Measurements from ENCODE around the gene SYTL1.

SYTL1 gene

DNA sequence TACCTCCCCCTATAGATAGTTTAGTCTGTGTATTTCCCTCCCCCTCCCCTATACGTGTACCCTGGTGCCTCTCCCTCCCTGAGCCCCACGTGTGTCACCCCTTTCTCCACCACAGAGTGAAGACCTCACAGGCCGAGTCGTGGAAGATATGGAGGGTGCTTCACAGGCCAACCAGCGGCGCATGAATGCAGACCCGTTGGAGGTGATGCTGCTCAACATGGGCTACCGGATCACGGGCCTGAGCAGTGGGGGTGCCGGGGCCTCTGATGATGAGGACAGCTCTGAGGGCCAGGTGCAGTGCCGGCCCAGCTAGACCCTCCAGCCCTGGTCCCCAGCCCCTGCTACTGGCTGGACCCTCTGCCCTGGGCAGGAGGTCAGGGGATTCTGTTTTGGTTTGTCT lies 35.8 kb upstream of the SYTL1 start:
- Histone ChIP-seq H3K9me2 (replicated peaks; ENCODE audit: insufficient read depth, low read length) (no peaks in the 10 kb centered on the region), H3K4me1 (ENCODE audit: low read length) (peaks cover 6% of the 10 kb centered on the region), H3K9ac (ENCODE audit: low read length) (no peak overlapping the region), H3K27me3 (replicated peaks; ENCODE audit: insufficient read depth, low read length) (no peaks in the 10 kb centered on the region), H4K20me1 (ENCODE audit: insufficient read depth, low read length) (no peaks in the 10 kb centered on the region), H3K9me3 (replicated peaks; ENCODE audit: insufficient read depth, low read length) (no peaks in the 10 kb centered on the region), H3F3A (ENCODE audit: insufficient read depth, low read length) (no peaks in the 10 kb centered on the region), H3K27ac (ENCODE audit: low read length) (no peak overlapping the region), H3K4me2 (ENCODE audit: low read depth, low read length) (no peak overlapping the region), H3K36me3 (replicated peaks; ENCODE audit: insufficient read depth, low read length) (no peaks in the 10 kb centered on the region), H3K4me3 (ENCODE audit: low read length) (no peak overlapping the region), H3K79me2 (ENCODE audit: low read length) (no peaks in the 10 kb centered on the region), H2AFZ (ENCODE audit: low read length) (no peak overlapping the region)
- DNase-seq: no peak
- TF ChIP-seq EZH2phosphoT487 (IDR thresholded peaks at IDR 0.05; ENCODE audit: low read length): no peak
- no peak for TF ChIP-seq EZH2 (optimal IDR thresholded peaks at IDR 0.05; ENCODE audit: low read depth, low read length)
- no peak for TF ChIP-seq CTCF (IDR thresholded peaks at IDR 0.05; ENCODE audit: low read length)

GRCh38 chr1:27306892-27307761 lies 34.7 kb upstream of the SYTL1 start:
- no peaks in the 10 kb centered on the region for H3K27me3 ChIP-seq (replicated peaks; ENCODE audit: insufficient read depth, low read length)
- no peak overlapping the region for H3K4me3 ChIP-seq (ENCODE audit: low read length)
- H3K9me2 ChIP-seq (replicated peaks; ENCODE audit: insufficient read depth, low read length): no peaks in the 10 kb centered on the region
- no peak overlapping the region for H2AFZ ChIP-seq (ENCODE audit: low read length)
- H3K9me3 ChIP-seq (replicated peaks; ENCODE audit: insufficient read depth, low read length): no peaks in the 10 kb centered on the region
- H3K4me2 ChIP-seq (ENCODE audit: low read depth, low read length): no peak overlapping the region
- no peak overlapping the region for H3K27ac ChIP-seq (ENCODE audit: low read length)
- DNase-seq: no peak
- H3K4me1 ChIP-seq (ENCODE audit: low read length): peaks cover 6% of the 10 kb centered on the region
- no peaks in the 10 kb centered on the region for H3K79me2 ChIP-seq (ENCODE audit: low read length)
- no peak overlapping the region for H3K9ac ChIP-seq (ENCODE audit: low read length)
- H3K36me3 ChIP-seq (replicated peaks; ENCODE audit: insufficient read depth, low read length): no peaks in the 10 kb centered on the region
- TF ChIP-seq CTCF (IDR thresholded peaks at IDR 0.05; ENCODE audit: low read length) (no peak), EZH2phosphoT487 (IDR thresholded peaks at IDR 0.05; ENCODE audit: low read length) (no peak), EZH2 (optimal IDR thresholded peaks at IDR 0.05; ENCODE audit: low read depth, low read length) (no peak)
- no peaks in the 10 kb centered on the region for H3F3A ChIP-seq (ENCODE audit: insufficient read depth, low read length)
- no peaks in the 10 kb centered on the region for H4K20me1 ChIP-seq (ENCODE audit: insufficient read depth, low read length)

GRCh38 chr1:27307874-27308598 lies 33.8 kb upstream of the SYTL1 start:
- H3K79me2 ChIP-seq (ENCODE audit: low read length): no peaks in the 10 kb centered on the region
- no peaks in the 10 kb centered on the region for H3K9me2 ChIP-seq (replicated peaks; ENCODE audit: insufficient read depth, low read length)
- no peaks in the 10 kb centered on the region for H3K36me3 ChIP-seq (replicated peaks; ENCODE audit: insufficient read depth, low read length)
- H3K9ac ChIP-seq (ENCODE audit: low read length): no peak overlapping the region
- H3F3A ChIP-seq (ENCODE audit: insufficient read depth, low read length): no peaks in the 10 kb centered on the region
- no peak overlapping the region for H3K4me2 ChIP-seq (ENCODE audit: low read depth, low read length)
- DNase-seq: no peak
- no peaks in the 10 kb centered on the region for H3K27me3 ChIP-seq (replicated peaks; ENCODE audit: insufficient read depth, low read length)
- TF ChIP-seq EZH2 (optimal IDR thresholded peaks at IDR 0.05; ENCODE audit: low read depth, low read length) (no peak), EZH2phosphoT487 (IDR thresholded peaks at IDR 0.05; ENCODE audit: low read length) (no peak), CTCF (IDR thresholded peaks at IDR 0.05; ENCODE audit: low read length) (no peak)
- no peak overlapping the region for H2AFZ ChIP-seq (ENCODE audit: low read length)
- no peaks in the 10 kb centered on the region for H4K20me1 ChIP-seq (ENCODE audit: insufficient read depth, low read length)
- no peak overlapping the region for H3K4me3 ChIP-seq (ENCODE audit: low read length)
- H3K4me1 ChIP-seq (ENCODE audit: low read length): peaks cover 6% of the 10 kb centered on the region
- H3K27ac ChIP-seq (ENCODE audit: low read length): no peak overlapping the region
- no peaks in the 10 kb centered on the region for H3K9me3 ChIP-seq (replicated peaks; ENCODE audit: insufficient read depth, low read length)

Measured in MM.1S (cell line).